ENCODE results near the gene ZBP1.
A peak's percentile ranks its signal among the peaks of the same experiment; 100 is the strongest.

Gene ZBP1

GRCh38 chr20:57592263-57593092 is 27.7 kb downstream of the ZBP1 start:
- Histone ChIP-seq H4K91ac (ENCODE audit: low read depth, low read length, poor library complexity) (no peak overlapping the region), H2AFZ (ENCODE audit: low read length) (no peak overlapping the region), H3K9me3 (replicated peaks in 1 of 2; ENCODE audit: control insufficient read depth in 2 of 2, insufficient read depth in 1 of 2, low read depth in 1 of 2, low read length in 2 of 2) (peaks cover 0 to 1% of the 10 kb centered on the region in 2 donors), H3K27me3 (ENCODE audit: control insufficient read depth in 3 of 3, insufficient read depth in 3 of 3, low read depth in 1 of 3, low read length in 3 of 3) (peaks cover 0 to 27% (median 0%) of the 10 kb centered on the region in 3 experiments), H3K14ac (ENCODE audit: low read length) (no peak overlapping the region), H4K8ac (ENCODE audit: low read depth, low read length) (peak overlapping the region; percentile 92), H3K36me3 (replicated peaks in 1 of 2; ENCODE audit: control insufficient read depth in 2 of 2, insufficient read depth in 2 of 2, low read length in 2 of 2) (no peaks in the 10 kb centered on the region), H2BK15ac (ENCODE audit: low read length) (peak overlapping the region; percentile 96), H3K9ac (ENCODE audit: low read depth, low read length, poor library complexity) (peak overlapping the region; percentile 21), H3K23ac (ENCODE audit: low read depth, low read length, poor library complexity) (no peak overlapping the region), H3K4ac (ENCODE audit: low read length) (no peak overlapping the region), H3K27ac (replicated peaks; ENCODE audit: low read length) (no peak overlapping the region), H3K4me3 (ENCODE audit: low read length in 2 of 2) (no peak overlapping the region), H3K4me1 (ENCODE audit: control insufficient read depth in 2 of 2, insufficient read depth in 1 of 2, low read depth in 1 of 2, low read length in 2 of 2) (peaks cover 0 to under 1% of the 10 kb centered on the region in 2 donors), H2BK120ac (ENCODE audit: low read depth, low read length) (no peak overlapping the region), H2BK12ac (ENCODE audit: low read length) (peak overlapping the region; percentile 90), H2AK5ac (ENCODE audit: low read depth, low read length) (peak overlapping the region; percentile 89), H2BK5ac (ENCODE audit: low read length) (no peak overlapping the region), H3K18ac (ENCODE audit: low read length) (peak overlapping the region; percentile 64), H3K4me2 (ENCODE audit: insufficient read depth, low read length, poor library complexity, severe bottlenecking) (no peak overlapping the region), H3K79me1 (ENCODE audit: low read depth, low read length) (no peaks in the 10 kb centered on the region)
- WGBS, 2 donors (ENCODE audit: extremely low coverage in 2 of 2, insufficient read length in 2 of 2, insufficient replicate concordance in 1 of 2) = no CpG with 5 or more reads among the region's 22 CpGs
- no peak for DNase-seq (ENCODE audit: low spot score)

DNA sequence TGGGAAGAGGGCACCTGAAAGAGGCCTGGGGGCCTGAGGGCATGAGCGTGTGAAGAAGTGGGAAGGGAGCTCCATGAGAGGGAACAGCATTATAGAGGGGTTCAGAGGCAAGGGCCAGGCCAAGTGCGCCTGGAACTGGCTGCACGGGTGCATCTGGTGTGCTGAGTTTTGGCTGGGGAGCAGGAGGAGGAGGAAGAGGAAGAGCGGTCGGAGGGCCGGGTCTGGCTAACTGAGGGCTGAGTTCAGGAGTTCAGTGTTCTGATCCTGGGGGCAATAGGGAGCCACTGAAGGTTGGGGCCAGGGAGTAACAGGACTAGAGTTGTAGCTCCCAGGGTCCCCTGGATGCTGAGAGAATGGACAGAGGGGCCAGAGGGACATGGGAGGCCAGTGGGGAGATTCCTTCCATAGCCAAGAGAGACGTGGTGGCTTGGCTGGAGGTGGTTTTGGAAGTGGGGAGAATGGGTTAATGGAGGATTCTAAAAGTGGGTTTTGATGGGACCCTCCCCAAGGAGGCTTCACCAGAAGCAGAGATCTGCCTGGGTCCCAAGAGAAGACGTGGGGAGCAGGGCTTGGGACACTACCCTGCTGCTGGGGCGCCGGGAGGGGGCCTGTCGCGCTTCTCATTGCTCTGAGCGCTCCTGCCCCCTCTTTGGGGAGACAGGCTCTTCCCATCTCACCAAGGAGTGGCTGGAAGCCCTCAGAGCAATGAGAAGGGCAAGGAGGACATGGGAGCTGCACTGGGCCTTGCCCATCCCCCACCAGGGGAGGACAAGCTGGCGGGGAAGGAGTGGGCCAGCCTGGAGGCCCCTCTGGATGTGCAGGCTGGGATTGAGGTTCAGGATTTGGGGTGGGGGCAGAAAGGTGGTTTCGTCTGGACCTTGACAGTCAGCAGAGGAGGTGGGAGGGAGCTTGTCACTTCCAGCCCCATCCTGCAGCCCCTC is 28.7 kb downstream of the ZBP1 start:
- Histone ChIP-seq H3K9ac (ENCODE audit: low read depth, low read length, poor library complexity) (no peak overlapping the region), H3K9me3 (replicated peaks in 1 of 2; ENCODE audit: control insufficient read depth in 2 of 2, insufficient read depth in 1 of 2, low read depth in 1 of 2, low read length in 2 of 2) (peaks cover 0 to 1% of the 10 kb centered on the region in 2 donors), H2BK12ac (ENCODE audit: low read length) (peak overlapping the region; percentile 30), H2BK5ac (ENCODE audit: low read length) (no peak overlapping the region), H3K4me3 (ENCODE audit: low read length in 2 of 2) (no peak overlapping the region), H3K14ac (ENCODE audit: low read length) (peak overlapping the region; percentile 65), H4K8ac (ENCODE audit: low read depth, low read length) (peak overlapping the region; percentile 32), H4K91ac (ENCODE audit: low read depth, low read length, poor library complexity) (no peak overlapping the region), H2BK15ac (ENCODE audit: low read length) (no peak overlapping the region), H3K36me3 (replicated peaks in 1 of 2; ENCODE audit: control insufficient read depth in 2 of 2, insufficient read depth in 2 of 2, low read length in 2 of 2) (no peaks in the 10 kb centered on the region), H2BK120ac (ENCODE audit: low read depth, low read length) (no peak overlapping the region), H3K4ac (ENCODE audit: low read length) (no peak overlapping the region), H3K27me3 (ENCODE audit: control insufficient read depth in 3 of 3, insufficient read depth in 3 of 3, low read depth in 1 of 3, low read length in 3 of 3) (peaks cover 0 to 26% (median 0%) of the 10 kb centered on the region in 3 experiments), H3K18ac (ENCODE audit: low read length) (peak overlapping the region; percentile 87), H3K23ac (ENCODE audit: low read depth, low read length, poor library complexity) (peak overlapping the region; percentile 70), H3K4me2 (ENCODE audit: insufficient read depth, low read length, poor library complexity, severe bottlenecking) (no peak overlapping the region), H3K79me1 (ENCODE audit: low read depth, low read length) (no peaks in the 10 kb centered on the region), H2AFZ (ENCODE audit: low read length) (no peak overlapping the region), H3K4me1 (ENCODE audit: control insufficient read depth in 2 of 2, insufficient read depth in 1 of 2, low read depth in 1 of 2, low read length in 2 of 2) (no peaks in the 10 kb centered on the region), H3K27ac (replicated peaks; ENCODE audit: low read length) (no peak overlapping the region), H2AK5ac (ENCODE audit: low read depth, low read length) (peak overlapping the region; percentile 77)
- no peak for DNase-seq (ENCODE audit: low spot score)
- WGBS, 2 donors (ENCODE audit: extremely low coverage in 2 of 2, insufficient read length in 2 of 2, insufficient replicate concordance in 1 of 2) = no CpG with 5 or more reads among the region's 15 CpGs

GRCh38 chr20:57590485-57591288 is 29.5 kb downstream of the ZBP1 start:
- H4K91ac ChIP-seq (ENCODE audit: low read depth, low read length, poor library complexity) = no peak overlapping the region
- peak overlapping the region; percentile 60 for H3K18ac ChIP-seq (ENCODE audit: low read length)
- H2BK15ac ChIP-seq (ENCODE audit: low read length) = peak overlapping the region; percentile 22
- no peak overlapping the region for H2AFZ ChIP-seq (ENCODE audit: low read length)
- no peaks in the 10 kb centered on the region for H3K36me3 ChIP-seq (replicated peaks in 1 of 2; ENCODE audit: control insufficient read depth in 2 of 2, insufficient read depth in 2 of 2, low read length in 2 of 2)
- H3K9ac ChIP-seq (ENCODE audit: low read depth, low read length, poor library complexity) = no peak overlapping the region
- H3K79me1 ChIP-seq (ENCODE audit: low read depth, low read length) = no peaks in the 10 kb centered on the region
- H3K14ac ChIP-seq (ENCODE audit: low read length) = peak overlapping the region; percentile 65
- no peak overlapping the region for H2BK120ac ChIP-seq (ENCODE audit: low read depth, low read length)
- peak overlapping the region; percentile 56 for H3K4ac ChIP-seq (ENCODE audit: low read length)
- no peak overlapping the region for H3K4me3 ChIP-seq (ENCODE audit: low read length in 2 of 2)
- H2BK12ac ChIP-seq (ENCODE audit: low read length) = peak overlapping the region; percentile 63
- DNase-seq (ENCODE audit: low spot score) = no peak
- H2BK5ac ChIP-seq (ENCODE audit: low read length) = no peak overlapping the region
- H3K4me1 ChIP-seq (ENCODE audit: control insufficient read depth in 2 of 2, insufficient read depth in 1 of 2, low read depth in 1 of 2, low read length in 2 of 2) = peaks cover 0 to 3% of the 10 kb centered on the region in 2 donors
- no peak overlapping the region for H3K4me2 ChIP-seq (ENCODE audit: insufficient read depth, low read length, poor library complexity, severe bottlenecking)
- WGBS, 2 donors (ENCODE audit: extremely low coverage in 2 of 2, insufficient read length in 2 of 2, insufficient replicate concordance in 1 of 2) = no CpG with 5 or more reads among the region's 18 CpGs
- H3K9me3 ChIP-seq (replicated peaks in 1 of 2; ENCODE audit: control insufficient read depth in 2 of 2, insufficient read depth in 1 of 2, low read depth in 1 of 2, low read length in 2 of 2) = peaks cover 0 to 1% of the 10 kb centered on the region in 2 donors
- peaks cover 0 to 25% (median 0%) of the 10 kb centered on the region in 3 experiments for H3K27me3 ChIP-seq (ENCODE audit: control insufficient read depth in 3 of 3, insufficient read depth in 3 of 3, low read depth in 1 of 3, low read length in 3 of 3)
- peak overlapping the region; percentile 32 for H4K8ac ChIP-seq (ENCODE audit: low read depth, low read length)
- no peak overlapping the region for H3K27ac ChIP-seq (replicated peaks; ENCODE audit: low read length)
- peak overlapping the region; percentile 63 for H2AK5ac ChIP-seq (ENCODE audit: low read depth, low read length)
- H3K23ac ChIP-seq (ENCODE audit: low read depth, low read length, poor library complexity) = peak overlapping the region; percentile 70

All from neuronal stem cell (in vitro differentiated cells).